ENCODE results near the gene KRTAP2-1.

- TF ChIP-seq CTCF (IDR thresholded peaks at IDR 0.05 in 4 of 5, conservative IDR thresholded peaks at IDR 0.05 in 1 of 5) = no peak
- no peak for TF ChIP-seq POLR2A (IDR thresholded peaks at IDR 0.05)
Measured at GRCh38 chr17:41029633-41030245, 17.4 kb downstream of the KRTAP2-1 start, which contains the start of gene KRTAP1-4.

All from gastrocnemius medialis (tissue), 4 donors.